NCI-H748 (cell line): ENCODE measurements around the gene CEP41.

Experiments used
- DNase-seq: peaks from one replicate; lab custom pipeline; 2025; ENCODE audit not compliant: unreplicated experiment; lab: John Stamatoyannopoulos, UW

Gene CEP41

GRCh38 chr7:130420943-130421578 lies 19.8 kb downstream of the CEP41 start:
- peak; percentile 51 for DNase-seq

- peak; percentile 76 for DNase-seq
Measured at GRCh38 chr7:130419658-130420057, 21.2 kb downstream of the CEP41 start.

DNA sequence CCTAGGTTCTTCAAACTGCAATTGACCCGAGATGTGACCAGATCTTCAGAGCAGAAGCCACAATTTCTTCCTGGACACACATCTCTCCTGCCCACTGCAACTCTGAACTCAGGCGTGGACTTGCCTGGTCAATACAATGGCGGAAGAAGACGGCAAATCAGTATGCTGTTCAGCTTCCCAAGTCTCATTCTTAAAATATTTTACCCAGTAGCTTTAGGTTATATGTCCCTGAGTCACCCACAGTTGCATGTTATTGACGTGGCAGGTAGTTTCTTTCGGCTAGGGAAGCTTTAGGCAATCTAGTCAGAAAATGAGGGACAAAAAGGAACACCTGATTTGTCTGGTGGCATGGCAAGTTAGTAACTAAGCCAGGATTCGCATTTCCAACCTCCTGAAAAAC lies 22.5 kb downstream of the CEP41 start:
- DNase-seq = no peak

DNA sequence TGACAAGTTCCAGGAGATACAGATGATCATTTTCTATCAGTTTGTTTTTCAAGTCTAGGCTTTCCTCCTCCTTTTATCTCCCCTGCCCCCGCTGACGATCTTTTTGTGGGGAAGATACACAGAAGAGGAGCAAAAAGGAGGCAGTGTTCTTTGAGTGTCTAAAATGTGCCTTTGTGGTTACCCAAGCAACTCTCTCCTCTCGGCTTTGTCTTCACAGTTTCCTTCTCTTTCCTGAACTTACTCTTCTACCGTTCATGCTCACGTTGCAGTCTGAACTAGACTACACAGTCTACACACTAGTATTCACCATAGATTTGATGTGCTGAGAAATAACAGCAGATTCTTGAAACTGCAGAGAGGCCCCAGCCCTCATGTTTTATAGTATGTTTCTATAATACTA lies 23.6 kb downstream of the CEP41 start:
- no peak for DNase-seq

DNA sequence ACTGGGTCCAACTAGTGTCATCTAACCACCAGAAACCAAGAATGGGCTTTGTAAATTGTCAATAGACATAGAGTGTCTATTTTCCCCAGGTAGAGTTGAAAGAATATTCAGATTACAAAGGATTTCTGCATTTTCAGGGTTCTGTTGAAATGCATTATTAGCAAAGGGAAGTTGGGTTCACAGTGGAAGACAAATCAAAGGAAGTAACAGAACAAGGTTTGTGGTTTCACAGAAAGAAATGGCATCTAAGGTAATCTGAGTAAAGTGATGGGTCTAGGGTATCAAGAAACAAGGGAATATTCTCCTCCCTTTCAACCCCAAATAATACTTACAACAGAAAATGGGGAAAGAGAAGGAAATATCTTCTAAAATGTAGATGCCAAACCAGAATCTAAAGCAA lies 25.8 kb downstream of the CEP41 start:
- no peak for DNase-seq

DNA sequence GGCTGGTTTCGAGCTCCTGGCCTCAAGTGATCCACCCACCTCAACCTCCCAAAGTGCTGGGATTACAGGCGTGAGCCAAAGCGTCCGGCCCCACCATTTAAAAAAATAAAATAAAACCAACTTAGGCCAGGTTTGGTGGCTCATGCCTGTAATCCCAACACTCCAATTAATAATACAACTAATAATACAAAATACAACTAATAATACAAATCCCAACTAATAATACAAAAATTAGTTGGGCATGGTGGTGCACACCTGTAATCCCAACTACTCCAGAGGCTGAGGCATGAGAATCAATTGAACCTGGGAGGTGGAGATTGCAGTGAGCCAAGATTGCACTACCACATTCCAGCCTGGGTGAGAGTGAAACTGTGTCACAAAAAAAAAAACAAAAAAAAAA lies 27.6 kb downstream of the CEP41 start:
- no peak for DNase-seq

- DNase-seq = peak; percentile 81
Measured at GRCh38 chr7:130410868-130411541, 29.8 kb downstream of the CEP41 start.

DNA sequence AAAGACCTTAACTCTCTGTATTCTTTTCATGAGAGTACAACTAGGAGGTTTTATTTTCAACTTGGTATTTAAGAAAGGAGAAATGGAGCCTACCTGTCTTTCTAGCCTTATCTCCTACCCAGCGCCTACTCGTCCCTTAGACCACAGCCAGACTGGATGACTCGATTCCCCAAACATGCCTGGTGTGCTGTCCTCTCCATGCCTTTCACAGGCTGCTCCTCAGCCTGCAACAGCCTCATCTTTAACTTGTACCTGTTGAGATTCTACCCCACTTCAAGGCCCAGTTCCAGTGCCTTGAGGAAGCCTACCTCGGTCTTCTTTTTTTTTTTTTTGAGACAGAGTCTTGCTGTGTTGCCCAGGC lies 31.1 kb downstream of the CEP41 start:
- no peak for DNase-seq

DNA sequence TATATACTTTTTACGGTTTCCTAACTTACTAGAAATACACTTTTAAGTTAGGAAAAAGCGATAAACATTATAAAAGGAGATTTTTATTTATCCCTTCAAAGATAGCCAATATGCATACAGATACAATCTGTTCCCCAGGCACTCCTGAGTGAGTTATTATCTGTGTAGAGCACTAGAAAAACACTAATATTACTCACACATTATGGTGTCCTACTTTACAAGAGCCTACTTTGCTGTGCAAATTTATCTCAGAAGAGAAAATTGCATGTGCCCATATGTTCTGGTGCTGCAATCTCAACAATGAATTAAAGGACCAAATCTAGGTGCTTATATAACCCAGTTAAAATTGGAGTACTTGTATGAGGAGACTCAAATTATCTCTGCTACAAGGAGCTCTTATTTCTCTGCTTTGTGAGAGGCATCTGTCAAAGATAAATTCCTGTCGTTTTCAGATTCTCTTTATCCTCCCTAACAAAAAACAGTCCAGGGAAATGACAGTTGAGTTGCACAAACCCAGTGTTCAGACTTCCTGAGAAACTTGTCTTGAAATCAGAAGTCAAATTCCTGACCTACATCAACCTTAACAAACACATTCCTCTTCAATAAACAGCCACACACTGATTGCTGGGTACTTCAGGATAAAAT lies 31.6 kb downstream of the CEP41 start:
- DNase-seq = peak; percentile 81

GRCh38 chr7:130405003-130405402 lies 35.8 kb downstream of the CEP41 start:
- DNase-seq = no peak

DNA sequence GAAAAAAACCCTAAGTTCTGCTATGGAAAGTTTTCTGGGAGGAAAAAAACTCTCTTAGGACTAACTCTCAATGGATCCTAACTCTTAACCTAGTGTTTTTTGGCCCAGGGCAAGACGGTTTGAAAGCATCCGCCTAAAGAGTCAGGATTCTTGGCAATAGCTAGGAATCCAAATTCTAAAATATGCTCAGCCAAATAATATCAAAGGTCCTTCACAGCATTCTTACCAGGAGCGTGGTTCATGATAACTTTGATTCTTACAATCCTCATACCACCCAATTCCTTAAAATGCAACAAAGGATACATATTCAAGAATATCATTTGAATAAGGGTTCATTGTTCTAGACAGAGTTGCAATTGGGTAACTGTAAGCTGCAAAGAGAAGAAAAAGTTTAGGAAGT lies 39.2 kb downstream of the CEP41 start:
- no peak for DNase-seq

DNA sequence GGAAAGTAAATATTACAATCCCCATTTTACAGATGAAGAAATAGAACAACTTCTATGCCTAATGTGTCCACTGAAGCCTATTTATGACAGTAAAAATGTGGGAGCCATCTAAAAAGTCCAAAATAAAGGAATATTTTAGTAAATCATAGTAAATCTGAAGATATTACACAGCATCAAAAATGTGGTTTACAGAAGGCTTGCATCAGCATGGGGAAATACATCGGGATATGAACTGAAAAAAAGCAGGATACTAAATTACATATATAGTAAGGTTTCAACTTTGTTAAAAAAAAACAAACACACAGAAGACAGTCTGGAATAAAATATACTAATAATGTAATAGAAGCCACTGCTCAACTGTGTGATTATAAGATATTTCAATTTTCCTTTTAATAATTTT lies 39.7 kb downstream of the CEP41 start:
- no peak for DNase-seq

DNA sequence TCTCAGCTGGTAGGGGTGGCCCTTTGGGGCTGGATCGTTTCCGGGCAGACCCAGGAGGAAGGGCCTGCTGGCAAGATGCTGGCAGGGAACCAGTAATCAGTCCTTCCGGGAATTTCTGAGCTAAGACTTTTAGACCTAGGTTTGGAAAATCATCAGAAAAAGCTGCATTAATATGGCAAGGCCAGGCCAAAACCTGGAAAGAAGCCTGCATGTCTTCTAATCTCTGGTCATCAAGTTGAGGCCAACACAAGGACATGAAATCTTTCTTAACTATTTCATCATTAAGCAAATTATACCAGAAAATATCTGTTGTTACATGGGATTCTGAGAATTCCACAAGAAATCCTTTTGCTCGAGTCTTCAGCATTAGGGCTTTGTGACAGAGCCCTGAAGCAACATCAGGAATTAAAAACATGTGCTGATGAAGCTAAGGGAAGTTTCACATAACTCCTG lies 40.7 kb downstream of the CEP41 start:
- no peak for DNase-seq

DNA sequence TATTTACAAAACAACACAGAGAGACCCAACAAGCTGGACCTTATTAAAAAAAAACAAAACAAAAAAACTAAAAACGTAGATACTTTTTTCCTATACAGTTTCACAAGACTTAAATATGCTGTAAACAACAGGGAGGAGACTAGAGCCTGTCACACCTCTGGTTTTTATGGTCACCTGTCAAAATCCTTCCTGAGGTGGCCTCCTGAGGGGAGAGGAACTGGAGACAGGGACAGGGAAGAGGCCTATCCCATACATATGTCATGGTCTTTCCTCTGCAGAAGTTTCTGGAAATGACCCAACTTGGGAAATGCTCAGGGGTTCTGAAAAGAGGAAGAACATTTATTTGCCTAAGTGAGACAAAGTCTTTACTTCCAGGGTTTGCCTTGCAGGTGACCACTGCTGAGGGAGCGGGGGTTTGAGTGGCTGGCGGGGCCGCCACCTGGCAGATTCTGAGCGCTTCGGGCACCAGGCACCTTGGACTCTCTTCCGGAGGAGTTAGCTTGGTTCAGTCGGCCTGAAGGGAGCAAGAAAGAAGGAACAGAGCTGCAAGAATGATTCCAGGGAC lies 42.2 kb downstream of the CEP41 start:
- DNase-seq = peak; percentile 55

- DNase-seq = peak; percentile 99
Measured at GRCh38 chr7:130397758-130398073, 43.1 kb downstream of the CEP41 start.

DNA sequence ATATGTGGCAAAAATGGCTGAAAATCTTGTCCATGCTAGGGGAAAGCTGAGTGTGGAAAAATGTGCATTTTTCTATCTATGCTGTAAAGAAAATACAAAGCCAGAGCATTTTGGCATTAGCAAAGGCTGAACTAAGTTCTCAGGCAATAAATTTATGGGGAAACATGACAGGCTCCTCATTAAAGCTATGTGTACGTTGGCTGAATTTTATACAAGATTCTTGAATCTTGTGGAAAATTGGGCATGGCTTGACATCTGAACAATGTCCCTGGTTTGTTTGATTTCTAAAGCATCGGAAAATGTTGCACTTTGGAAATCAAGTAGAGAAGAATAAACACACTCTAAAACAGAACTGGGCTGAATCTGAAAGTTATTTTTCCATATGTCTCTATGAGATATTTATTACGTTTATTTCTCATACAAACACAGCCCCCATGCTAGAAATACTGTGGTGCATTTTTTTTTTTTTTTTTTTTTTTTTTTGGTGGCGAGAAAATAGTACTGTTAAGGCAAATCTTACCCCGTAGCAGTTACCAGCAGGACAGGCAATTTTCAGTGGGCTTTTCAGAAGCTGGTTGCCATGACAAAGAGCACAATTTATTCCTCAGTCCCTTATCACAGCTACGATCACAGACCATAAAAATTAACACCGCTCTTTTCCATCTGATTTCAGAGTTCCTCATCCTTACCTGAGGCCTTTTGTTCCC lies 43.6 kb downstream of the CEP41 start:
- peak; percentile 79 for DNase-seq

DNA sequence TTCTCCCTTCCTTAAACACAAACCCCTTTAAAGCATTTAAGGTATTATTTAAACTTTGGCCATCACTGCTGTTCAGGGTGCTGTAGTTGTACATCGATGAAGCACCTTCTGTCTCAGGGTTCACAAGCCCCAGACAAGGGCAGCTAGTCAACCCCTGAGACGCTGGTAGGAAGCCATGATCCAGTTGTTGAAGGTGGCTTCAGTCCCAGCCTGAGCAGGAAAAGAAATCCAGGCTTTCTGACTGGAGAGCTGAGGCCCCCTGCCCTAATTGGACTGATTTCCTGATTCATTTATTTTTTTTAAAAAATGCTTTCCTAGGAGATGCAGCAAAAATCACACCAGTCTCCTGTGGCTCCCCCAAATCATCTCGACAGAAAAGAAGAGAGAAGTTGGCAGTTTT lies 44.7 kb downstream of the CEP41 start:
- DNase-seq = peak; percentile 43

DNA sequence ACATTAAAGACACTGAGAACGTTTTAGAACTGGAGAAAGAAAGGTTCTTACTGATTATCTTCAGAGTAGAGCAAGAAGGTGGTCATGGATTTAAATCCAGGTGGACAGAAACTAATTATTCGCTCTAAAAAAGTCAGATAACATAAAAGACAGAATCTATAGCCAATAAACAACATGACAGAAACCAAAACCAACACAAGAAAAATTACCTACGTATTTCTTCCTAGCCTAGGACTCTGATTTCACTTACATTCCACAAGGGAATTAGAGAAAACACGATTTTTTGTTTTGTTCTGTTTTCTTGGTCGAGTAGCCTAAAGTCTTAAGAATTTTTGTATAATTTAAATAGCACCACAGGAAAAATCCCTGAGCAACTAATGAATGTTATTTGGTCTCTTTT lies 45.4 kb downstream of the CEP41 start:
- no peak for DNase-seq

DNA sequence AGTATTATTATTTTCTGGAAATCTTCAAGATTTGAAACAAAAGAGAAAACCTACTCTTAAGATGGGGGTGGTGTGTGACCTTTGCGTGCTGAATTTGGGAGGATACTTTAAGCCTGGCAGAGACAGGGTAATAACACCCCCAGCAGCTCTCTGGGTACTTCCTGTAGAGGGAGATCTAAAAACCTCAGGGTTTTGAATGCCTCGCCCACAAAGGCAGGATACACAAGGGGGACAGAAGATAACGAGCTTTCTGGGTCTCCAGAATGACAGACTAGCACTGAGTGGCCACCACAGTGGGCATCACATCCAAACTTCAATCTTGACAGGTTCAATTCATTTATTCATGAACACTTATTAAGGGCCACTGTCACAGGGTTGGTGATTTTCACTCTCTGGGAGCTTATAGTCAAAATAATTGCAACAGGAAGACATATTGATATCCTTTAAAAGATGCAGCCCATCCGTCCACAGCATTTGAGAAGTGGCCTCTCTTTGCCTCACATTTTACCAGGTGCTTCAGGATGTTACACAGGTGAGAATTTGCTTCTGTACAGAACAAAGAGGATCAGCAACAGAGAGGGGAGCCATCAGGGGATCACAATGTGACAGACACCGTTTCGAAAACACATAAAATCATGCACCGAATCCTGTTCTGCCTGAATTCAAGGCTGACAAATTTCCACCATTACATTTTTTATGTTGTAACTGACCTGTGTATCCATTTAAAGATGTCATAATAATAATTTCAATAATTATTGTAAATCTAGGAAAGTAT lies 46.2 kb downstream of the CEP41 start:
- DNase-seq = peak; percentile 66

DNA sequence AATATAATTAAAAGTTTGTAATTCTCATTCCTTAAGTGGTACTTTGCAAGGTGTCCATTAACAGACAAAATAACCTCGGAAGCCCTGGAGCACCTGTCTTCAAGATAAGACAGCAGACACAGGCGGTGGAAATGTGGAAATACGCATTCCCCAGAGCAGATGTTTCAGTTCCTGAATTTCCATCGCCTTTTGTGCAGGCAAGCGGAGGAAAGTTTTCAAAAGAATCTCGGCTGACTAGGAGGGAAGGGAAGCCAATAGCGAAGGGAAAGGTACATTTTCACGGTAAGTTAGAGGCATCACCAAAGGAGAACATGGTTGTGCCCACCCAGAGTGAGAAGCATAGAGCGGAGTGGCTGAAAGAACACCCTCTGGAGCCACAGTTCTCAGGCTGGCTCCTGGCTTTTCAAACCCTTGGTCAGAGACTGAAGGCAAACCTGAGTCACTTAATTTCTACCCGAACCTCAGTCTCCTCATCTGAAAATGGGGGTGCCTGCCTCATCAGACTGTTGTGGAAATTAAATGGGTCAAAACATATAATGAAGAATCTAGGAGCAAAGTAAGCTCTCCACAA lies 46.9 kb downstream of the CEP41 start:
- DNase-seq = no peak
